CD4-positive, alpha-beta memory T cell (primary cell): ENCODE results near the gene LSM4. TPM values are rescaled to one million over a fixed set of nuclear protein-coding genes. Genes with fewer than 3 reads are reported as not detected.

Experiments used
- CTCF ChIA-PET: fragments of 350-600 bp; sonication (Branson Sonifier 250); formaldehyde crosslinking; loops from one replicate; lab custom pipeline; 2021; ENCODE audit warnings: inconsistent platforms; ENCODE audit not compliant: partially characterized antibody; lab: Charles Lee
- POLR2A ChIA-PET: fragments of 350-600 bp; sonication (Branson Sonifier 250); formaldehyde crosslinking; loops from one replicate; lab custom pipeline; 2021; ENCODE audit not compliant: partially characterized antibody; lab: Charles Lee
- DNase-seq, 5 donors: peaks; one replicate each; pipeline versions ENCODE4 v3.0.0 to v3.0.0-alpha.2; 2020 to 2022; ENCODE audit warnings: mixed read lengths in 1 of 5
- H3K27ac ChIP-seq: one replicate; pipeline ENCODE4 v1.7.0; 2013; ENCODE audit warnings: low read depth, low read length
- H3K27me3 ChIP-seq: 2 replicates; pipeline ENCODE4 v1.7.0; 2013; ENCODE audit warnings: mild to moderate bottlenecking, low read length, moderate library complexity; ENCODE audit not compliant: insufficient read depth
- H3K36me3 ChIP-seq: 2 replicates; pipeline ENCODE4 v1.7.0; 2013; ENCODE audit warnings: mild to moderate bottlenecking, low read length, moderate library complexity; ENCODE audit not compliant: insufficient read depth
- H3K4me1 ChIP-seq: 2 replicates; pipeline ENCODE4 v1.7.0; 2013; ENCODE audit warnings: mild to moderate bottlenecking, low read length, moderate library complexity; ENCODE audit not compliant: insufficient read depth
- H3K4me3 ChIP-seq, 2 donors: one replicate each; pipeline ENCODE4 v1.7.0; 2013; ENCODE audit warnings: low read length in 2 of 2, mild to moderate bottlenecking in 1 of 2
- H3K9me3 ChIP-seq, 2 donors: one replicate each; pipeline ENCODE4 v1.7.0; 2013; ENCODE audit warnings: low read length in 2 of 2, control low read depth in 1 of 2; ENCODE audit not compliant: control insufficient read depth in 1 of 2
- H3K27ac Mint-ChIP-seq, 7 donors: one replicate each; pipeline ENCODE4 v1.8.0; 2020 to 2021; ENCODE audit warnings: mixed read lengths in 7 of 7, mild to moderate bottlenecking in 6 of 7, inconsistent platforms in 3 of 7, moderate library complexity in 3 of 7
- H3K27me3 Mint-ChIP-seq, 2 donors: one replicate each; pipeline ENCODE4 v1.8.0; 2020 to 2021; ENCODE audit warnings: mixed read lengths in 2 of 2
- H3K36me3 Mint-ChIP-seq, 2 donors: one replicate each; pipeline ENCODE4 v1.8.0; 2020 to 2021; ENCODE audit warnings: mixed read lengths in 2 of 2, inconsistent platforms in 1 of 2, mild to moderate bottlenecking in 1 of 2
- H3K4me1 Mint-ChIP-seq, 4 donors: one replicate each; pipeline ENCODE4 v1.8.0; 2020 to 2021; ENCODE audit warnings: mixed read lengths in 4 of 4, mild to moderate bottlenecking in 1 of 4
- H3K4me3 Mint-ChIP-seq, 8 donors: one replicate each; pipeline ENCODE4 v1.8.0; 2020 to 2021; ENCODE audit warnings: mixed read lengths in 8 of 8, mild to moderate bottlenecking in 7 of 8, moderate library complexity in 6 of 8, inconsistent platforms in 3 of 8
- H3K9me3 Mint-ChIP-seq, 8 donors: one replicate each; pipeline ENCODE4 v1.8.0; 2020 to 2021; ENCODE audit warnings: mixed read lengths in 8 of 8, mild to moderate bottlenecking in 5 of 8, inconsistent platforms in 3 of 8, moderate library complexity in 1 of 8
- intact Hi-C: fragments of 100-400 bp; cut with micrococcal nuclease; formaldehyde crosslinking; loops from one replicate; pipeline ENCODE4 v1.15.1; 2023
- microRNA-seq: library from miRNA; unstranded; fragments of <30 nt; microRNA quantifications from one replicate; pipeline ENCODE4 v1.2.0, GENCODE V29; 2021; ENCODE audit warnings: borderline replicate concordance, borderline number of aligned reads, borderline microRNAs expressed, mixed read lengths
- polyA plus RNA-seq, 2 donors: library from polyadenylated mRNA; unstranded; fragments of 300-500 nt; fragmentation: Illumina TruSeq; gene quantifications; one replicate each; pipeline ENCODE4 v1.2.3, GENCODE V29; 2021
- total RNA-seq, 2 experiments: library from RNA; stranded (reverse); gene quantifications; one replicate each; pipeline ENCODE4 v1.2.3, GENCODE V29; 2021

Gene LSM4
- total and polyA plus RNA-seq, 4 experiments from 2014 or later, result 64.2 to 164 (median 93.0) TPM

DNA sequence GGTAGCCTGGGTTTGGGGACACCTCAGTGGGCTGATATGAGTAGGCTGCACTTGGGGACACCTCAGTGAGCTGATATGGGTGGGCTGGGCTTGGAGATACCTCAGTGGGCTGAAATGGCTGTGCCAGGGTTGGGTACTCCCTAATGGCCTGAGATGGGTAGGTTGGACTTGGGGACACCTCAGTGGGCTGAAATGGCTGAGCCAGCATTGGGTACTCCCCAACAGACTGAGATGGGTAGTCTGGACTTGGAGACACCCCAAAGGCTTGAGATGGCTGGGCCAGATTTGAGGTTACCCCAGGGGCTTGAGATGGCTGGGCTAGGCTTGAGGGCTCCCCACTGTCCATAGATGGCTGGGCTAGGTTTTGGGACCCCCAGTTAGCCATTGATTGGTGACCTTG is 60.7 kb downstream of the LSM4 start:
- Mint-ChIP-seq H3K4me3 (no peak overlapping the region), H3K36me3 (peaks cover 7 to 13% of the 10 kb centered on the region in 2 donors), H3K4me1 (peaks cover 2 to 14% (median 8%) of the 10 kb centered on the region in 4 donors), H3K27ac (peak overlapping the region in 1 of 7 donors; percentile 54), H3K9me3 (peaks cover 0 to 11% (median 0%) of the 10 kb centered on the region in 8 donors), H3K27me3 (no peaks in the 10 kb centered on the region)
- no peaks in the 10 kb centered on the region for H3K27me3 ChIP-seq
- ChIA-PET POLR2A (no interaction called here), CTCF (interaction anchor here (1.1 to 2.1 kb wide), 3 partner anchors 10 to 18 kb away, joined by 3 to 8 read pairs (median 3); partner anchors contain the start of gene IQCN)
- peak in 1 of 5 donors; percentile 10 for DNase-seq
- H3K36me3 ChIP-seq, result peaks cover 16% of the 10 kb centered on the region
- H3K4me3 ChIP-seq, result no peak overlapping the region
- no peak overlapping the region for H3K27ac ChIP-seq
- intact Hi-C loops, result no loop called here
- no peaks in the 10 kb centered on the region for H3K9me3 ChIP-seq
- H3K4me1 ChIP-seq, result peaks cover 13% of the 10 kb centered on the region

DNA sequence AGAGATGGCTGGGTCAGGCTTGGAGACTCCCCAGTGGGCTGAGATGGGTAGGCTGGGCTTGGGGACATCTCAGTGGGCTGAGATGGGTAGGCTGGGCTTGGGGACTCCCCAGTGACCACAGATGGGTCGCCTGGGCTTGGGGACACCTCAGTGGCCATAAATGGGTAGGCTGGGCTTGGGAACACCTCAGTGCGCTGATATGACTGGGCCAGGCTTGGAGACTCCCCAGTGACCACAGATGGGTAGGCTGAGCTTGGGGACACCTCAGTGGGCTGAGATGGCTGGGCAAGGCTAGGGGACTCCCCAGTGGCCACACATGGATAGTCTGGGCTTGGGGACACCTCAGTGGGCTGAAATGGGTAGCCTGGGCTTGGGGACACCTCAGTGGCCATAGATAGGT is 61.4 kb downstream of the LSM4 start:
- Mint-ChIP-seq H3K27ac (peak overlapping the region in 2 of 7 donors; percentile 29 to 54), H3K36me3 (peaks cover 7 to 8% of the 10 kb centered on the region in 2 donors), H3K27me3 (no peaks in the 10 kb centered on the region), H3K4me1 (peaks cover 2 to 12% (median 8%) of the 10 kb centered on the region in 4 donors), H3K4me3 (no peak overlapping the region), H3K9me3 (peaks cover 0 to 11% (median 0%) of the 10 kb centered on the region in 8 donors)
- Histone ChIP-seq H3K4me1 (peaks cover 13% of the 10 kb centered on the region), H3K36me3 (peaks cover 9% of the 10 kb centered on the region), H3K4me3 (no peak overlapping the region), H3K27me3 (no peaks in the 10 kb centered on the region), H3K9me3 (no peaks in the 10 kb centered on the region), H3K27ac (no peak overlapping the region)
- intact Hi-C loops, result no loop called here
- peak in 1 of 5 donors; percentile 11 for DNase-seq
- ChIA-PET POLR2A (interaction anchor here (1.0 to 1.5 kb wide), 2 partner anchors 18 to 57 kb away, joined by 3 read pairs; no protein-coding TSS in a partner anchor), CTCF (interaction anchor here (1.0 to 2.1 kb wide), 4 partner anchors 9 to 150 kb away, joined by 3 to 8 read pairs (median 4); no protein-coding TSS in a partner anchor)

DNA sequence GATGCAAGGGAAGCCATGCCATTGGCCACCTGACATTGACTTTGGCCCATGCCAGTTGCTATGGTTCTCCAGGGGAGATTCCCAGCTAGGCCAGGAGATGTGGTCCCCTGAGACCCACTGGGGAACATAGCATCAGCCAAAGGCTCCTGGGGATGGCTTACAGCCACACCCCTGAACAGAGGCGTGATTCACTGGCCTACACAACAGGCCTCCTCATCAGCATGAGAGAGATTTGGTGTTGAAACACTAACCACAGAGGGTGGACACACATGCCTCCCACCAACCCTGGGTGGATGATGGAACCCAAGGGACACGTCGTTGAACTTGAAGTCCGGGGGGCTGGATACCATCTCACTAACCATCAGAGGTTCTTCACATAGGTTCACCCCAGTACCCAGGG is 63.0 kb downstream of the LSM4 start:
- POLR2A ChIA-PET, result no interaction called here
- Mint-ChIP-seq H3K4me3 (no peak overlapping the region), H3K27ac (no peak overlapping the region), H3K27me3 (peaks cover 0 to 2% of the 10 kb centered on the region in 2 donors), H3K9me3 (peaks cover 0 to 5% (median 0%) of the 10 kb centered on the region in 8 donors), H3K4me1 (peaks cover 0 to 3% (median under 1%) of the 10 kb centered on the region in 4 donors), H3K36me3 (no peaks in the 10 kb centered on the region)
- Histone ChIP-seq H3K4me1 (no peaks in the 10 kb centered on the region), H3K4me3 (no peak overlapping the region), H3K27me3 (no peaks in the 10 kb centered on the region), H3K36me3 (no peaks in the 10 kb centered on the region), H3K9me3 (no peaks in the 10 kb centered on the region), H3K27ac (no peak overlapping the region)
- no peak for DNase-seq
- intact Hi-C loops, result no loop called here
- CTCF ChIA-PET, result interaction anchor here (1.4 to 2.1 kb wide), 2 partner anchors 8 to 69 kb away, joined by 5 to 8 read pairs; no protein-coding TSS in a partner anchor

GRCh38 chr19:18257503-18258470 is 65.1 kb downstream of the LSM4 start:
- no peak overlapping the region for H3K27ac Mint-ChIP-seq
- intact Hi-C loops, result no loop called here
- peaks cover 0 to 3% (median under 1%) of the 10 kb centered on the region in 4 donors for H3K4me1 Mint-ChIP-seq
- Histone ChIP-seq H3K4me3 (no peak overlapping the region), H3K9me3 (no peaks in the 10 kb centered on the region), H3K27me3 (no peaks in the 10 kb centered on the region), H3K27ac (no peak overlapping the region), H3K4me1 (no peaks in the 10 kb centered on the region), H3K36me3 (no peaks in the 10 kb centered on the region)
- H3K36me3 Mint-ChIP-seq, result no peaks in the 10 kb centered on the region
- H3K27me3 Mint-ChIP-seq, result peaks cover 0 to 5% of the 10 kb centered on the region in 2 donors
- DNase-seq, result no peak
- POLR2A ChIA-PET, result no interaction called here
- H3K9me3 Mint-ChIP-seq, result peaks cover 0 to 5% (median 0%) of the 10 kb centered on the region in 8 donors
- CTCF ChIA-PET, result interaction anchor here (0.6 kb wide), 1 partner anchor 45 kb away, joined by 3 read pairs; no protein-coding TSS in a partner anchor
- no peak overlapping the region for H3K4me3 Mint-ChIP-seq

Small RNA genes lying within 50 kb of the gene (microRNA-seq; reads per million reads assigned to microRNA genes)
- gene MIR3188, result not detected

Other genes with a start within 250 kb of the LSM4 start
- gene IL12RB1, start 236.1 kb downstream of the LSM4 start, total RNA-seq, result 10 to 100 TPM; 39.3 to 42.1 TPM
- 10 to 100 TPM; 35.0 to 55.1 TPM for gene IL12RB1, start 236.1 kb downstream of the LSM4 start, polyA plus RNA-seq
- 10 to 100 TPM; 51.6 to 53.9 TPM for gene MAST3, start 225.3 kb downstream of the LSM4 start, total RNA-seq
- 10 to 100 TPM in 1 of 2 donors, 1 to 10 TPM in 1; 4.3 to 16.7 TPM for gene MAST3, start 225.3 kb downstream of the LSM4 start, polyA plus RNA-seq
- 10 to 100 TPM; 18.1 to 23.0 TPM for gene PIK3R2, start 169.9 kb downstream of the LSM4 start, total RNA-seq
- gene PIK3R2, start 169.9 kb downstream of the LSM4 start, polyA plus RNA-seq, result 1 to 10 TPM; 1.5 to 6.6 TPM
- 10 to 100 TPM; 48.3 to 56.9 TPM for gene IFI30, start 149.3 kb downstream of the LSM4 start, total RNA-seq
- 10 to 100 TPM in 1 of 2 donors, 1 to 10 TPM in 1; 6.3 to 16.7 TPM for gene IFI30, start 149.3 kb downstream of the LSM4 start, polyA plus RNA-seq
- 1 to 10 TPM; 7.6 to 7.8 TPM for gene MPV17L2, start 129.9 kb downstream of the LSM4 start, total RNA-seq
- gene MPV17L2, start 129.9 kb downstream of the LSM4 start, polyA plus RNA-seq, result 10 to 100 TPM; 10.5 to 13.7 TPM
- gene RAB3A, start 119.0 kb downstream of the LSM4 start, total RNA-seq, result 1 to 10 TPM; 4.7 to 4.8 TPM
- 1 to 10 TPM in 1 of 2 donors, under 1 TPM in 1; 0.59 to 1.0 TPM for gene RAB3A, start 119.0 kb downstream of the LSM4 start, polyA plus RNA-seq
- gene PDE4C, start 96.6 kb downstream of the LSM4 start, total RNA-seq, result under 1 TPM in 1 of 2 experiments, not detected in 1; 0.52 TPM
- not detected for gene PDE4C, start 96.6 kb downstream of the LSM4 start, polyA plus RNA-seq
- gene IQCN, start 48.6 kb downstream of the LSM4 start, total RNA-seq, result 1 to 10 TPM; 5.5 to 5.8 TPM
- 1 to 10 TPM in 1 of 2 donors, under 1 TPM in 1; 0.13 to 1.8 TPM for gene IQCN, start 48.6 kb downstream of the LSM4 start, polyA plus RNA-seq
- 100 to 1,000 TPM; 163 TPM for gene JUND, start 41.5 kb downstream of the LSM4 start, total RNA-seq
- 100 to 1,000 TPM in 1 of 2 donors, 10 to 100 TPM in 1; 16.5 to 133 TPM for gene JUND, start 41.5 kb downstream of the LSM4 start, polyA plus RNA-seq
- gene PGPEP1, start 17.5 kb upstream of the LSM4 start, total RNA-seq, result 10 to 100 TPM; 46.2 to 49.2 TPM
- gene PGPEP1, start 17.5 kb upstream of the LSM4 start, polyA plus RNA-seq, result 1 to 10 TPM; 6.8 to 8.0 TPM
- 1 to 10 TPM; 1.2 TPM for gene GDF15, start 63.1 kb upstream of the LSM4 start, total RNA-seq
- gene GDF15, start 63.1 kb upstream of the LSM4 start, polyA plus RNA-seq, result not detected
- gene LRRC25, start 74.5 kb upstream of the LSM4 start, total RNA-seq, result under 1 TPM; 0.73 to 0.91 TPM
- gene LRRC25, start 74.5 kb upstream of the LSM4 start, polyA plus RNA-seq, result under 1 TPM in 1 of 2 donors, not detected in 1; 0.07 TPM
- 10 to 100 TPM; 71.3 to 73.4 TPM for gene SSBP4, start 96.3 kb upstream of the LSM4 start, total RNA-seq
- gene SSBP4, start 96.3 kb upstream of the LSM4 start, polyA plus RNA-seq, result 100 to 1,000 TPM in 1 of 2 donors, 10 to 100 TPM in 1; 81.5 to 108 TPM
- gene ISYNA1, start 115.1 kb upstream of the LSM4 start, total RNA-seq, result 10 to 100 TPM; 37.1 to 43.2 TPM
- 10 to 100 TPM; 27.5 to 36.3 TPM for gene ISYNA1, start 115.1 kb upstream of the LSM4 start, polyA plus RNA-seq
- gene ELL, start 199.0 kb upstream of the LSM4 start, total RNA-seq, result 10 to 100 TPM; 34.9 to 35.9 TPM
- 10 to 100 TPM in 1 of 2 donors, 1 to 10 TPM in 1; 6.5 to 16.7 TPM for gene ELL, start 199.0 kb upstream of the LSM4 start, polyA plus RNA-seq
- gene FKBP8, start 220.5 kb upstream of the LSM4 start, total RNA-seq, result 100 to 1,000 TPM; 231 to 249 TPM
- gene FKBP8, start 220.5 kb upstream of the LSM4 start, polyA plus RNA-seq, result 100 to 1,000 TPM in 1 of 2 donors, 10 to 100 TPM in 1; 82.4 to 130 TPM
- 10 to 100 TPM; 95.3 to 95.6 TPM for gene KXD1, start 234.8 kb upstream of the LSM4 start, total RNA-seq
- gene KXD1, start 234.8 kb upstream of the LSM4 start, polyA plus RNA-seq, result 10 to 100 TPM; 88.8 to 94.3 TPM
- 1,000 to 10,000 TPM; 1,962 to 1,978 TPM for gene UBA52, start 248.8 kb upstream of the LSM4 start, total RNA-seq
- gene UBA52, start 248.8 kb upstream of the LSM4 start, polyA plus RNA-seq, result 1,000 to 10,000 TPM; 1,135 to 1,692 TPM